Measurements from ENCODE around the gene GIN1.
"Not testable (repeated sequence)": the region's sequence is repeated elsewhere in the genome, so short reads cannot be mapped to it uniquely, and the experiment has no call there.

Gene GIN1

GRCh38 chr5:103046706-103047105, 73.2 kb downstream of the GIN1 start:
- not testable (repeated sequence) for H3K27ac ChIP-seq, H3K4me3 ChIP-seq

GRCh38 chr5:103041071-103041676, 78.8 kb downstream of the GIN1 start:
- Histone ChIP-seq H3K4me3 (no peak overlapping the region), H3K27ac (no peak overlapping the region)

GRCh38 chr5:103037673-103038455, 82.1 kb downstream of the GIN1 start:
- H3K27ac ChIP-seq = no peak overlapping the region
- H3K4me3 ChIP-seq = no peak overlapping the region

GRCh38 chr5:103036601-103037000, 83.3 kb downstream of the GIN1 start:
- Histone ChIP-seq H3K27ac (no peak overlapping the region), H3K4me3 (no peak overlapping the region)
